Smooth muscle cell (in vitro differentiated cells): ENCODE measurements around the gene SYNJ2. TPM values are rescaled to one million over a fixed set of nuclear protein-coding genes. Genes with fewer than 3 reads are reported as not detected.

ENCODE experiments used
- DNase-seq: peaks from one replicate; lab custom pipeline; 2025; ENCODE audit not compliant: unreplicated experiment; lab: John Stamatoyannopoulos, UW
- H2AFZ ChIP-seq: fragments of 200-600 bp; sonication (generic); 2 replicates; pipeline ENCODE4 v1.6.0; 2016; ENCODE audit warnings: antibody characterized with exemption, low read depth, mild to moderate bottlenecking
- H3F3A ChIP-seq: fragments of 200-600 bp; sonication (generic); 2 replicates; pipeline ENCODE4 v1.6.0; 2017; ENCODE audit warnings: antibody characterized with exemption, low read depth
- H3K27ac ChIP-seq: fragments of 200-600 bp; sonication (generic); 2 replicates; pipeline ENCODE4 v1.5.1; 2016; ENCODE audit warnings: low read depth, mild to moderate bottlenecking
- H3K27me3 ChIP-seq: fragments of 200-600 bp; sonication (generic); 2 replicates; pipeline ENCODE4 v1.6.1; 2016; ENCODE audit warnings: low read depth, mild to moderate bottlenecking
- H3K36me3 ChIP-seq: fragments of 200-600 bp; sonication (generic); 2 replicates; pipeline ENCODE4 v1.5.1; 2016; ENCODE audit warnings: low read depth
- H3K4me1 ChIP-seq: fragments of 200-600 bp; sonication (generic); 2 replicates; pipeline ENCODE4 v1.5.1; 2016; ENCODE audit warnings: low read depth
- H3K4me2 ChIP-seq: fragments of 200-600 bp; sonication (generic); 2 replicates; pipeline ENCODE4 v1.6.0; 2016; ENCODE audit warnings: mild to moderate bottlenecking
- H3K4me3 ChIP-seq: fragments of 200-600 bp; sonication (generic); 2 replicates; pipeline ENCODE4 v1.5.1; 2016; ENCODE audit warnings: mild to moderate bottlenecking
- H3K79me2 ChIP-seq: fragments of 200-600 bp; sonication (generic); 2 replicates; pipeline ENCODE4 v1.6.0; 2016; ENCODE audit warnings: low read depth, mild to moderate bottlenecking
- H3K9ac ChIP-seq: fragments of 200-600 bp; sonication (generic); 2 replicates; pipeline ENCODE4 v1.6.0; 2016; ENCODE audit warnings: low read depth
- H3K9me3 ChIP-seq: fragments of 200-600 bp; sonication (generic); replicated peaks from 2 replicates; pipeline ENCODE4 v1.5.1; 2016; ENCODE audit warnings: low read depth
- H4K20me1 ChIP-seq: fragments of 200-600 bp; sonication (generic); 2 replicates; pipeline ENCODE4 v1.6.0; 2016; ENCODE audit warnings: low read depth
- CTCF ChIP-seq: fragments of 200-600 bp; sonication (generic); IDR thresholded peaks from 2 replicates; pipeline ENCODE4 v1.5.1; 2017; ENCODE audit warnings: borderline replicate concordance, mild to moderate bottlenecking, antibody characterized with exemption; ENCODE audit not compliant: insufficient read depth, poor library complexity, severe bottlenecking
- WGBS: methylation state at CpG from one replicate; pipeline ENCODE4 v1.1.7; 2016; ENCODE audit warnings: low lambda C conversion rate; 5-methylcytosine and 5-hydroxymethylcytosine counted together
- polyA plus RNA-seq: library from polyadenylated mRNA; unstranded; fragments of >200 nt; fragmentation: Nextera tagmentation; extraction: Ambion mirVana; gene quantifications from 2 replicates; pipeline ENCODE4 v1.2.1, GENCODE V29; 2016
- total RNA-seq: library from RNA; depleted of rRNA; stranded (reverse); fragments of >200 nt; gene quantifications from 2 replicates; pipeline ENCODE4 v1.2.3, GENCODE V29; 2014

Gene SYNJ2
- total and polyA plus RNA-seq, 2 experiments from 2014 or later: 6.0 to 6.1 TPM

- Histone ChIP-seq H3K9ac (peak overlapping the region; percentile 88), H3F3A (peaks cover 32% of the 10 kb centered on the region), H3K4me2 (peak overlapping the region; percentile 77), H3K36me3 (no peaks in the 10 kb centered on the region), H3K27ac (peak overlapping the region; percentile 99), H3K4me3 (no peak overlapping the region), H4K20me1 (no peaks in the 10 kb centered on the region), H3K27me3 (no peaks in the 10 kb centered on the region), H2AFZ (no peak overlapping the region), H3K79me2 (no peaks in the 10 kb centered on the region), H3K4me1 (peaks cover 36% of the 10 kb centered on the region), H3K9me3 (no peaks in the 10 kb centered on the region)
- no peak for TF ChIP-seq CTCF
- WGBS: 95% methylated on average over 20 of the region's 20 CpGs
- DNase-seq: no peak
Observed at GRCh38 chr6:158043008-158043407, 61.3 kb downstream of the SYNJ2 start.

DNA sequence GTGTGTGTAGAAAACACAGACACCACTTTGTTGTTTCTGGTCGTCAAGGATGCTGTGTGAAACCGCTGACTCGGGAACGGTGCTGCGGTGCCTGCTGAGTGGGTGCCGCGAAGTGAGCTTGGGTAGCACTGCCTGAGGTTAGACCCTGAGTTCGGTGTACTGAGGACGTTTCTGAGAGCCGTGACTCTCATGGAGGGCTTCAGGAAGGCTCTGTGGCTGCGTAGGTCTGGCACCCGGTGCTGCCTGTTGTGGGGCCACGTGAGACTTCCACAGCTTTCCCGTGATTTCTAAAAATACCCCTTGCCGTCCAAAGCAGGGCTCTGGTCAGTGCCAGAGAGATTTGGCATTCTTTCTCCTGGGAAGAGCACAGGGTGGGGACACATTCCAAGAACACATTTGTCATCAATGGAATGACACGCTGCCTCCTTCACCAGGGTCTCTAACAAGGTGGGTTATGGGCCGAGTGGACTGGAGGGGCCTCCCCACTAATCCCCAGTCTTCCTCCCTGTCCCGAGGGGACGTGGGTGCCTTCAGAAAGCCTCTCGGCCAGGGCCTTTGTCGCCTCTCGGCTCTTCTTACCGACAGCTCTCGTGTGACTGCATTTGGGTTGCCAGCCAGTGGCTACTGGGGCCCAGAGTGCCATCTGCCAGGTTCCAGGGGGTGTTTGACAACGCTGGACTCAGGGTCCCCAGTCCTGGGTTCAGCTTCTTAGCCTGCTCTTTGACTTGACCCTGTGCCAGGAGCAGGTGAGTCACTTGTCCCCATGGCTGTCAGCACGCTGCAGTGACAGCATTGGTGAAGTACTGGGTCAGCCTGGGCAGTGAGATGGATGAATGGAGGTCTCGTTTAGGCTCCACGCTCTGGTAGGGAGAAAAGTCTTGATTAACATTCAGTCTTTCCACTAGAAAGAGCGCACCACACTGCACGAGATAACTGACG lies 62.2 kb downstream of the SYNJ2 start:
- Histone ChIP-seq H3K4me3 (no peak overlapping the region), H3K9me3 (no peaks in the 10 kb centered on the region), H3K27me3 (no peaks in the 10 kb centered on the region), H3K79me2 (no peaks in the 10 kb centered on the region), H3K9ac (no peak overlapping the region), H3K27ac (peak overlapping the region; percentile 99), H4K20me1 (no peaks in the 10 kb centered on the region), H3K36me3 (no peaks in the 10 kb centered on the region), H3F3A (peaks cover 32% of the 10 kb centered on the region), H2AFZ (no peak overlapping the region), H3K4me1 (peaks cover 35% of the 10 kb centered on the region), H3K4me2 (peak overlapping the region; percentile 29)
- DNase-seq: no peak
- 75% methylated on average over 31 of the region's 31 CpGs for WGBS
- no peak for TF ChIP-seq CTCF

DNA sequence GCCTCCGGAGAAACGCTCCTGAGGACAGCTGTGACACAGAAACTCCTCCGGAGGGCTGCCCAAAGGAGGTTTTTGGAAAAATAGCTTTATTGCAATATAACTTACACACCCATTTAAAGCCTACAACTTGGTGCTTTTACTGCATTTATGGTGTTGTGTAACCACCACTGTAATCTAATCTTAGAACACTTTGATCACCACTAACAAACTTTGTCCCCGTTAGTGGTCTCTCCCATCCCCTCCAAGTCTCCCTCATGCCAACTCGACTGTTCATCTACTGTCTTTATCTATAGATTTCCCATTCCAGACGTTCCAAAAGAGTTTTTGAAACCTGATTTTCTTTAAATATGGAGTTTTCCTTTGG lies 62.8 kb downstream of the SYNJ2 start:
- Histone ChIP-seq H4K20me1 (no peaks in the 10 kb centered on the region), H3K36me3 (no peaks in the 10 kb centered on the region), H3K27me3 (no peaks in the 10 kb centered on the region), H3K4me3 (no peak overlapping the region), H2AFZ (no peak overlapping the region), H3K4me1 (peaks cover 29% of the 10 kb centered on the region), H3K4me2 (peak overlapping the region; percentile 29), H3K27ac (peak overlapping the region; percentile 99), H3K9me3 (no peaks in the 10 kb centered on the region), H3F3A (peaks cover 28% of the 10 kb centered on the region), H3K79me2 (no peaks in the 10 kb centered on the region), H3K9ac (no peak overlapping the region)
- no peak for TF ChIP-seq CTCF
- DNase-seq: no peak
- WGBS: 31% methylated on average over 6 of the region's 6 CpGs
